ENCODE measurements around the gene MKRN3. TPM values are rescaled to one million over a fixed set of nuclear protein-coding genes. Genes with fewer than 3 reads are reported as not detected.

Gene MKRN3
- total and polyA plus RNA-seq, 2 of the 4 experiments (the other 2 are of a cell fraction): under 0.01 to 0.17 TPM

GRCh38 chr15:23561914-23562313, 3.6 kb upstream of the MKRN3 start:
- Histone ChIP-seq H2AK5ac (ENCODE audit: low read depth, low read length) (no peak overlapping the region), H3K56ac (ENCODE audit: extremely low read depth, insufficient read depth, low read length) (no peak overlapping the region), H3K9me3 (ENCODE audit: control insufficient read depth, insufficient read depth, low read length) (peaks cover 14% of the 10 kb centered on the region; the same call in 1 of the 2 replicates), H4K8ac (ENCODE audit: low read depth in 2 of 2, low read length in 2 of 2) (no peak overlapping the region), H2AFZ (replicated peaks; ENCODE audit: low read length, poor library complexity) (no peak overlapping the region), H3K4ac (ENCODE audit: low read depth, low read length) (no peak overlapping the region), H3K14ac (replicated peaks; ENCODE audit: low read depth, low read length) (no peak overlapping the region), H2BK15ac (ENCODE audit: low read depth, low read length) (no peak overlapping the region), H3K23ac (ENCODE audit: low read depth, low read length) (no peak overlapping the region), H2BK120ac (ENCODE audit: low read depth, low read length) (no peak overlapping the region), H3K36me3 (ENCODE audit: control insufficient read depth, insufficient read depth, low read length) (no peaks in the 10 kb centered on the region), H3K9me1 (ENCODE audit: insufficient read depth, low read length) (no peaks in the 10 kb centered on the region), H3K9ac (ENCODE audit: low read depth, low read length) (no peak overlapping the region), H4K91ac (ENCODE audit: insufficient read depth, low read depth, low read length) (no peak overlapping the region), H3K18ac (ENCODE audit: low read depth, low read length) (no peak overlapping the region), H4K20me1 (ENCODE audit: insufficient read depth, low read length) (no peaks in the 10 kb centered on the region), H2AK9ac (replicated peaks; ENCODE audit: low read depth, low read length, poor library complexity) (no peak overlapping the region), H3K4me2 (ENCODE audit: low read depth, low read length) (no peak overlapping the region), H2BK5ac (ENCODE audit: low read depth, low read length, poor library complexity, severe bottlenecking) (no peak overlapping the region), H3K27me3 (ENCODE audit: control insufficient read depth, insufficient read depth, low read length) (no peaks in the 10 kb centered on the region), H3K4me3 (ENCODE audit: insufficient read depth, low read depth, low read length) (no peak overlapping the region), H2BK20ac (ENCODE audit: low read depth, low read length) (no peak overlapping the region), H3K79me1 (ENCODE audit: low read depth in 1 of 2, low read length in 2 of 2) (no peaks in the 10 kb centered on the region), H3K4me1 (ENCODE audit: control insufficient read depth, insufficient read depth, low read length) (no peaks in the 10 kb centered on the region), H3K27ac (ENCODE audit: insufficient read depth, low read length) (no peak overlapping the region), H4K5ac (ENCODE audit: low read depth, low read length) (no peak overlapping the region)
- 57% methylated on average over 6 of the region's 19 CpGs; no CpG with 5 or more reads in 1 of the 2 experiments for WGBS, 2 experiments (ENCODE audit: extremely low coverage in 2 of 2, insufficient read length in 1 of 2)
- no TSS peak for BruUV-seq (replicated peaks)
- dilution Hi-C loops (cut with HindIII; ENCODE audit: low sequenced_read_pairs, unreplicated experiment): no loop called here
- no peak for ATAC-seq (ENCODE audit: low read depth)
- no peak for TF ChIP-seq NFE2L2 (IDR thresholded peaks at IDR 0.05; ENCODE audit: low read depth, low read length)
- TF ChIP-seq, protein P1, sequence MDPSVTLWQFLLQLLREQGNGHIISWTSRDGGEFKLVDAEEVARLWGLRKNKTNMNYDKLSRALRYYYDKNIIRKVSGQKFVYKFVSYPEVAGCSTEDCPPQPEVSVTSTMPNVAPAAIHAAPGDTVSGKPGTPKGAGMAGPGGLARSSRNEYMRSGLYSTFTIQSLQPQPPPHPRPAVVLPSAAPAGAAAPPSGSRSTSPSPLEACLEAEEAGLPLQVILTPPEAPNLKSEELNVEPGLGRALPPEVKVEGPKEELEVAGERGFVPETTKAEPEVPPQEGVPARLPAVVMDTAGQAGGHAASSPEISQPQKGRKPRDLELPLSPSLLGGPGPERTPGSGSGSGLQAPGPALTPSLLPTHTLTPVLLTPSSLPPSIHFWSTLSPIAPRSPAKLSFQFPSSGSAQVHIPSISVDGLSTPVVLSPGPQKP (IDR thresholded peaks at IDR 0.05; ENCODE audit: borderline replicate concordance, low read depth, low read length): no peak
- TF ChIP-seq CHD1 (IDR thresholded peaks at IDR 0.05; ENCODE audit: low read depth, low read length): no peak
- no peak for TF ChIP-seq RCOR1 (IDR thresholded peaks at IDR 0.05; ENCODE audit: insufficient replicate concordance, low read length)
- TF ChIP-seq RAD21 (IDR thresholded peaks at IDR 0.05; ENCODE audit: low read length): no peak
- TF ChIP-seq, protein P2, sequence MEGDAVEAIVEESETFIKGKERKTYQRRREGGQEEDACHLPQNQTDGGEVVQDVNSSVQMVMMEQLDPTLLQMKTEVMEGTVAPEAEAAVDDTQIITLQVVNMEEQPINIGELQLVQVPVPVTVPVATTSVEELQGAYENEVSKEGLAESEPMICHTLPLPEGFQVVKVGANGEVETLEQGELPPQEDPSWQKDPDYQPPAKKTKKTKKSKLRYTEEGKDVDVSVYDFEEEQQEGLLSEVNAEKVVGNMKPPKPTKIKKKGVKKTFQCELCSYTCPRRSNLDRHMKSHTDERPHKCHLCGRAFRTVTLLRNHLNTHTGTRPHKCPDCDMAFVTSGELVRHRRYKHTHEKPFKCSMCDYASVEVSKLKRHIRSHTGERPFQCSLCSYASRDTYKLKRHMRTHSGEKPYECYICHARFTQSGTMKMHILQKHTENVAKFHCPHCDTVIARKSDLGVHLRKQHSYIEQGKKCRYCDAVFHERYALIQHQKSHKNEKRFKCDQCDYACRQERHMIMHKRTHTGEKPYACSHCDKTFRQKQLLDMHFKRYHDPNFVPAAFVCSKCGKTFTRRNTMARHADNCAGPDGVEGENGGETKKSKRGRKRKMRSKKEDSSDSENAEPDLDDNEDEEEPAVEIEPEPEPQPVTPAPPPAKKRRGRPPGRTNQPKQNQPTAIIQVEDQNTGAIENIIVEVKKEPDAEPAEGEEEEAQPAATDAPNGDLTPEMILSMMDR (conservative IDR thresholded peaks at IDR 0.05; ENCODE audit: low read depth, low read length): no peak
- TF ChIP-seq MXI1 (IDR thresholded peaks at IDR 0.05; ENCODE audit: borderline replicate concordance, low read depth, low read length): no peak
- TF ChIP-seq, protein P3, sequence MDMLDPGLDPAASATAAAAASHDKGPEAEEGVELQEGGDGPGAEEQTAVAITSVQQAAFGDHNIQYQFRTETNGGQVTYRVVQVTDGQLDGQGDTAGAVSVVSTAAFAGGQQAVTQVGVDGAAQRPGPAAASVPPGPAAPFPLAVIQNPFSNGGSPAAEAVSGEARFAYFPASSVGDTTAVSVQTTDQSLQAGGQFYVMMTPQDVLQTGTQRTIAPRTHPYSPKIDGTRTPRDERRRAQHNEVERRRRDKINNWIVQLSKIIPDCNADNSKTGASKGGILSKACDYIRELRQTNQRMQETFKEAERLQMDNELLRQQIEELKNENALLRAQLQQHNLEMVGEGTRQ (IDR thresholded peaks at IDR 0.05; ENCODE audit: low read depth, low read length): no peak
- TF ChIP-seq POLR2A (IDR thresholded peaks at IDR 0.05; ENCODE audit: low read depth, low read length): no peak
- no peak for TF ChIP-seq RFX5 (IDR thresholded peaks at IDR 0.05; ENCODE audit: low read depth, low read length)
- TF ChIP-seq MAFK (IDR thresholded peaks at IDR 0.05; ENCODE audit: low read depth, low read length): no peak
- TF ChIP-seq CEBPB (IDR thresholded peaks at IDR 0.05; ENCODE audit: low read depth, low read length): no peak
- no peak for TF ChIP-seq BHLHE40 (IDR thresholded peaks at IDR 0.05; ENCODE audit: low read depth, low read length)
- TF ChIP-seq SMC3 (IDR thresholded peaks at IDR 0.05; ENCODE audit: low read depth, low read length): no peak
- DNase-seq: no peak
- intact Hi-C loops (cut with micrococcal nuclease): no loop called here
- ChIA-PET POLR2A (ENCODE audit: unreplicated experiment) (no interaction called here), CTCF (no interaction called here)
- in situ Hi-C loops (cut with MboI; ENCODE audit: low sequenced_read_pairs): no loop called here
